ENCODE data around the gene PTPRN2.

PTPRN2 gene

GRCh38 chr7:157559596-157560257 lies 1027.9 kb downstream of the PTPRN2 start:
- DNase-seq (ENCODE audit: low read depth in 2 of 2, low spot score in 1 of 2), result no peak

- DNase-seq (ENCODE audit: low read depth in 2 of 2, low spot score in 1 of 2), result no peak
Observed at GRCh38 chr7:157558875-157559595, 1028.6 kb downstream of the PTPRN2 start.

- DNase-seq (ENCODE audit: low read depth in 2 of 2, low spot score in 1 of 2), result no peak
Observed at GRCh38 chr7:157558516-157558874, 1029.1 kb downstream of the PTPRN2 start.

GRCh38 chr7:157558061-157558460 lies 1029.6 kb downstream of the PTPRN2 start:
- no peak for DNase-seq (ENCODE audit: low read depth in 2 of 2, low spot score in 1 of 2)

GRCh38 chr7:157557263-157557662 lies 1030.4 kb downstream of the PTPRN2 start:
- DNase-seq (ENCODE audit: low read depth in 2 of 2, low spot score in 1 of 2), result no peak

GRCh38 chr7:157556642-157556944 lies 1031.0 kb downstream of the PTPRN2 start:
- no peak for DNase-seq (ENCODE audit: low read depth in 2 of 2, low spot score in 1 of 2)

- no peak for DNase-seq (ENCODE audit: low read depth in 2 of 2, low spot score in 1 of 2)
Observed at GRCh38 chr7:157555944-157556641, 1031.5 kb downstream of the PTPRN2 start.

- no peak for DNase-seq (ENCODE audit: low read depth in 2 of 2, low spot score in 1 of 2)
Observed at GRCh38 chr7:157555313-157555712, 1032.3 kb downstream of the PTPRN2 start.

GRCh38 chr7:157554393-157555238 lies 1033.0 kb downstream of the PTPRN2 start:
- DNase-seq (ENCODE audit: low read depth in 2 of 2, low spot score in 1 of 2), result no peak

- no peak for DNase-seq (ENCODE audit: low read depth in 2 of 2, low spot score in 1 of 2)
Observed at GRCh38 chr7:157553256-157553655, 1034.4 kb downstream of the PTPRN2 start.

- DNase-seq (ENCODE audit: low read depth in 2 of 2, low spot score in 1 of 2), result no peak
Observed at GRCh38 chr7:157552295-157552993, 1035.2 kb downstream of the PTPRN2 start.

- no peak for DNase-seq (ENCODE audit: low read depth in 2 of 2, low spot score in 1 of 2)
Observed at GRCh38 chr7:157551325-157552070, 1036.1 kb downstream of the PTPRN2 start.

GRCh38 chr7:157550300-157551275 lies 1037.0 kb downstream of the PTPRN2 start:
- no peak for DNase-seq (ENCODE audit: low read depth in 2 of 2, low spot score in 1 of 2)

GRCh38 chr7:157549612-157550299 lies 1037.9 kb downstream of the PTPRN2 start:
- no peak for DNase-seq (ENCODE audit: low read depth in 2 of 2, low spot score in 1 of 2)

- no peak for DNase-seq (ENCODE audit: low read depth in 2 of 2, low spot score in 1 of 2)
Observed at GRCh38 chr7:157548691-157549303, 1038.8 kb downstream of the PTPRN2 start.

- no peak for DNase-seq (ENCODE audit: low read depth in 2 of 2, low spot score in 1 of 2)
Observed at GRCh38 chr7:157547611-157548010, 1040.0 kb downstream of the PTPRN2 start.

GRCh38 chr7:157547102-157547501 lies 1040.5 kb downstream of the PTPRN2 start:
- DNase-seq (ENCODE audit: low read depth in 2 of 2, low spot score in 1 of 2), result no peak

GRCh38 chr7:157545681-157546060 lies 1042.0 kb downstream of the PTPRN2 start:
- DNase-seq (ENCODE audit: low read depth in 2 of 2, low spot score in 1 of 2), result no peak

Data from stimulated activated CD8-positive, alpha-beta memory T cell treated with anti-CD3 and anti-CD28 coated beads, Interleukin-4, amount 100 ng/mL, for 4 hours (primary cell).